NCI-H2227 (cell line): ENCODE results near the gene MAMDC2.

Experiments used
- DNase-seq: peaks from one replicate; lab custom pipeline; 2025; ENCODE audit not compliant: unreplicated experiment; lab: John Stamatoyannopoulos, UW

Gene MAMDC2

DNA sequence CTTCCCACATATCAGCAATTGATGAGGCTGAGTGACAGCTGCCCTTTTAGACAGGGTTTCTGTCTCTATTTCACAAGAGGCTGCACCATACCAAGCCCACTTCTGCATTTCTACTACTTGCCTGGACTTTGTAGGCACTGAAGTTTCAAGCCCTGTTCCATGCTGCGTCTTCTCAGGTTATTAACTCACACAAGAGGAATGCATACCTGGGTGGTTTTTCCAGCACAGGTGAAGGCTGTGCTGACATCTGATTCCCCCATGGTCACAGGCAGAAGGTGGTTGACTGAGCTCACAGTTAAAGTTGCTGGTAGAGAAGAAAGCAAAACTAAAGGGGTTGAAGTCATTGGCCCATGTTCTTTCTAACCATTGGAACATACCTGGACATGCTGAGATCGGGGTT is 86.6 kb downstream of the MAMDC2 start:
- DNase-seq, result no peak

DNA sequence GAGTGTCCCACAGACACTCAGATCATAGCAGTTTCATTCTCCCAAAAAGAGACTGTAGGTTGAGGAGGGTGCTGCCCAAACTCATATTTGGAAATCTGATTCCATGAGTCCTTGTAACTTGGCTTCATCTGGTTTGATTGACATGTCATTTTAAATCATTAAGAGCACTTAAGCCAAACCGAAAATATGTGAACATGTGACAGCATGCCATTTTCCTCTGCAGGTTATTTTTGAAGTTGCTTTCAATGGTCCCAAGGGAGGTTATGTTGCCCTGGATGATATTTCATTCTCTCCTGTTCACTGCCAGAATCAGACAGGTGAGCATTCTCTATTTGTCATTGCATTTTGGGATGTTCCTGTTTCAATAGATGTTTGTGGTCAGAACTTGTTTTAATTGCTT is 87.6 kb downstream of the MAMDC2 start:
- DNase-seq, result no peak

DNA sequence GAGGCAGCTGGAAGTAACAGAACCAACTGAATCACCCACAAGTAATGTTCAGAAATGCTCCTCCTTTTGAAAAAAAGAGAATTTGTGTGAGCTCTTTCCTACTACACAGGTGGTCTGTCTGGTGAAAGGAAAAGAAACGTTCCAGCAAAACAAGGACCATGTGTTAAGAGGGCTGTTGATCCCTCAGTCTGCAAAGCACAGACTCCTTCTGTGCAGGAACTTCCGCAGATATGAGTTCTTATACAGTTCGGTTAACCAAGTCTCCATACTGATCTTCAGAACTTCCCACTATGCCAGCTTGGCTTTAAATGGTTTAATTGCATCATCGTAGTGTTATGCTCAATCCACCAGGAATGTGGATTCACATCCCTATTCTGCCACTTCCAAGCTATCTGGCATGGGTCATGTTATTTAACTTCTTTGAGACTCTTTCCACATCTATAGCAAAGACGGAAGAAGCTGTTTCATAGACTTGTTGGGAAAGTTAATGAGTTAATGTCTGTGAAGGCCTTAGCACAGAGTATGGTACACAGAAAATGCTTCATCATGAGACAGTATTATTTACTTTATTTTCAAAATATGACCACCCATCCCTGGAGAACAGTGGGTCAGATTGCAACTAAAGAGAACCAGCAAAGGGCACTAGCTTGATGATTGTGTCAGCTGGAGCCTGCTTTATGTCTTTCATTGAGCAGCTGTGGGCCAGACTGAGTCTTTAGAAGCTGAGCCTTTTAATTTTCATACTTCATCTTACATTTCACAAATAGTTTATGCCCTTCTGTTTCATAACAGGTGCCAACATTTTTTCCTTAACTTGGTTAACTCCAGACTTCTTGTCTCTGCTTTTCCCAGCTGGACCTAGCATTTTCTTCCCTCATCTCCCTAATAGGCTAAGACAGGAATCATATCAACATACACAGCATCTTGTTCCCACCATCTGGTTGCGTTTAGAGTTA is 89.9 kb downstream of the MAMDC2 start:
- DNase-seq, result no peak

DNA sequence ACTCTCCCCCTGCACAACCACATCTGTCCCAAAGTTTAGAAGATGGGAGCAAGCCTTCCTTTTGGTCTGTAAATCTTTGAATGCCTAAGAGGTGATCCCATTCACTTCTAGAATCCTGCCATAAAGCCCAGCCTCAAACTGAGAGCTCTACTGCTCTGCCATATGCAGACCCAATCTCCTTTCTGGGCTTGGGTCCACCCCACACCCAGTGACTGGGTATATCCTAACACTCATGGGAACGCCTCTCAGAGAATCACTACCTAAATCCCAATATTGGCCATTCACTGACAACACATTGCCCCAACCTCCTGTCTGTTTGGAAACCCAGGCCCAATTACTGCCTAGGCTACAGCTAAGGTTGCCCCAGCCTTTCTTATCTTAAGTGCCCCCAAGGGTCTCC is 90.7 kb downstream of the MAMDC2 start:
- DNase-seq, result no peak

DNA sequence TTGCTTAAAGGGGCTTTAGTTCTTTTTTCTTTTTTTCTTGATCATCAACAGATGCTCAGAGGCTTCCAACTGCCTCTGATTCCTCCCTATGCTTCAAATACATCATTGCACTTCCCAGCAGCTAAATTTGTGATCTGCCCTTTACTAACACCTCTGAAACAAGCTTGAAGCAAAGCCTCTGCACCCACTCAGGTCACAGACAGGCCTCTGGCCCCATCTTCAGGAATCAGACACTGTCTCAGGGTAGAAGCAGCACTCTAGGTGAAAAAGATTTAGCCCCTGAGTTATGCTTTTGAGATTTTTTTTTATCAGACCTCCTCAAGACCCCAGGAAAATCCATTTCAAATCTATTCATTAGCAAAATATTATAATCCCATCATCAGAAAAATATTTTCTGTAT is 91.5 kb downstream of the MAMDC2 start:
- no peak for DNase-seq

DNA sequence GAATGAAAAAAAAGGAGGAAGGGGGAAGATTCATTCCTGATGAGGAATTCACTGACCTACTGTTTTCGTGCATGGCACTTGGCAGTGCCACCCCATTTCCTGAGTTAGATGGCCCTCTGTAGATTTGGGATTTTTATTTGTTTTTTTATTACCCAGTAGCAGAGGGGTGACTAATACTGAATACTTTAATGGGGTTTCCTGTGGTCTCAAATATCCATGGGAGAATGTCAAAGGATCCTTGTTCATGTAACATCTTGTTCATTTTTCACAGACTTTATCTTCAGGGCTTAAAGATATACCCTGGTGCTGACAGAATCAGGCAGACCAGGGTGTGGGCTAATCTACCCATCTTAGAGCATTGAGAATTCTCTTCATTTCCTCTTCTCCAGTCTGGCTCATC is 93.0 kb downstream of the MAMDC2 start:
- DNase-seq, result no peak

DNA sequence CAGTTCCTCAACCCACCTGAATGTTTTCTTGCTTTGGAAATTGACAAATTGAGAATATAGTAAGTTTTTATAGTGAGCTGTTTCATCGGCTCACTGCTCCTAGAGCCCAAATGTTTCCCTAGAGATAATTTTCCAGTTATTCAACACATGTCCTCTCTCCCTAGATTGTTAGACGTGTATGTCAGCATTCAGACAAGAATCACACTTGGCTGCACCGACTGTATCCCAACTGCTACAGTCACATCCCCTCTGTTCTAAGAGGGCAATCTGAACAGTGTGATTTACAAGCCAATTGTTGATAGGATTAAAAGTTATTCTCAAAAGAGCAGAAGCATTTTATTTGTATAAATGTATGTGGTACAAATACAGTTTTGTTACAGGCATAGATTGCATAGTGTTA is 93.9 kb downstream of the MAMDC2 start:
- DNase-seq, result no peak

DNA sequence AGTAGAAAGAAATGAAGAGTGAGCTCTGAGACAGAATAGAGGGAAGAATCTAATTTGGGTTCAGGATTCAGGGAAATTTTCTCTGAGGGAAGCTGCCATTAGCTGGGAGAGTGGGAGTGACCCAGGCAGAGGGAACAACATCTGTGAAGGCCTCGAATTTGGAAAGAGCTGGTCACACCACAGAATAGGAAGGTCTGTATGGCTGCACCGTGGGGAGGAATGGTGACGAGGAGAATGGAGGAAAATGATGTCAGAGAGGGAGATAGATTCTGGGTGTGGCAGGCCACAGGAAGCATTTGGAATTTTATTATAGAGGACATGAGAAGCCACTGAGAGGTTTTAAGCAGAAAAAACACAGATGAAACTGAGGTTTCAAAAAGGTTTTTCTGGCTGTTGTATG is 98.5 kb downstream of the MAMDC2 start:
- no peak for DNase-seq

DNA sequence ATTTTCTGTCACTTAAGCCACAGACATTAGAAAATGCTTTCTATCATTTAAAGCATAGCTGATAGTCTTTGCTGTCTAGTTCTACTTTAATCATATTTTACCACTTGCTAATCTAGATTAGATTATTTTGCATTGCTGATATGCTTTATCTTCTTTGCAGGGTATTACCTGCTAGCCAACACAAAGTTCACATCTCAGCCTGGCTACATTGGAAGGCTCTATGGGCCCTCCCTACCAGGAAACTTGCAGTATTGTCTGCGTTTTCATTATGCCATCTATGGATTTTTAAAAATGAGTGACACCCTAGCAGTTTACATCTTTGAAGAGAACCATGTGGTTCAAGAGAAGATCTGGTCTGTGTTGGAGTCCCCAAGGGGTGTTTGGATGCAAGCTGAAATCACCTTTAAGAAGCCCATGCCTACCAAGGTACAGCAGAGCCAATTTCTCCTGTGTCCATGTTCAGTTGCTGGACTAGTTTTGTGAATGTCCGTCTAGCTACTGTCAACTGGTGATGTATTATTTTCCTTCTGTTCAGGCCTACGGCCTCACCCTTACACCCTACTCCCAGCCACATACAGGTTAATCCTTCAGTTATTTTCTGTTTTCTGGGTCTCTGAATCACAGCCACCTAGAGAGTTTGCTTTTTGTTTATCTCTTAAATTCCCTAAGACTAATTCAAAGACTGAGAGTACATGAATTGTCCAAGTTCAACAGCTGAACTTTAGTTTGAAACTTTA is 99.9 kb downstream of the MAMDC2 start:
- no peak for DNase-seq

DNA sequence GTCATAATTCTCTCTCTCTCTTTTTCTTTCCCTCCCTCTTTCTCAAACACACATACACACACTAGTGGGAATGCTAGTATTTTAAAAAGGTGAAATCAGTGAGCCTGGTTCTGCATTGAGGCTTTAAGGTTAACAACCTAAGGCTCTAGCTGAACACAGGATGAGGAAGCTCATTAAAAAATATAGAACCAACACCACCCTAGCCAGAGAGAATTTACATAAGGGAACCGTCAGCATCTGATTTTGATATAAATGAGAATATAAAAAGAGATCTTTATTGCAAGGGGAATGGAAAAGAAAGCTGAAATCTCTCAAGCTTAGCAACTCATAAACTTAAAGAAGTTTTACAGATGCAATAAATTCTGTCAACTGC is 100.5 kb downstream of the MAMDC2 start:
- no peak for DNase-seq

DNA sequence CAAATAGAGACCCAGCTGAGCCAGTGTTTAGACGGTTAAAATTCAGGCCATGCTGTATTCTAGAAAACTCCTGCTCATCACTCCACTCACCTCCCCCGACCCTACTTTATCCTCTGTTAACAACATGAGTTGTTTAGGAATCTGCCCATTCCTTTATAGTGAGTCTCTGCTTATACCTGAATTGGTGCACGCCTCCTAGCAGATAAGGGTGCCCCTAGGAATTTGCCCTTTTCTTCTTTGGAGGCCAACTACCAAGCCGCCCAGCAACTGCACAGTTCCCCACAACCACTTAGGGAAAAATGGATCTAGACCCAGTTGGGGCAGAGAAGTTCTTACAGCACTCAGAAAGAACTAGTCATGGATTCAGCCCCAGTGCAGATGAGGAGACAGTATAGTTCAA is 102.3 kb downstream of the MAMDC2 start:
- no peak for DNase-seq

DNA sequence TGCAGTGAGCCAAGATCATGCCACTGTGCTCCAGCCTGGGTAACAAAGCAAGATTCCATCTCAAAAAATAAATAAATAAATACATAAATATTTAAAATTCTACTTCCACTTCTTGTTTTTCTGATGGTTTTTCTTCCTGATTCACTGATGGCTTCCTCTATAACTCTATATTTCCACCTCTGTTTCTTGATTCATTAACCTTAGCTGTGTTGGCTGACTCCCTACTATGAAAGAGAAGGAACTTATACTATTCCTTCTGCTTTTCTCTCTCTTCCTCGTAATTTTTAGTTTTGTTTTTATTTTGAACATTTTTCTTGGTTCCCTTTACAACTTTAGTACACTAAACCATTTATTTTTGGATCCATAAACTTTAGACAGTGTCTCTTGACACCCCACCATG is 103.5 kb downstream of the MAMDC2 start:
- DNase-seq, result no peak

DNA sequence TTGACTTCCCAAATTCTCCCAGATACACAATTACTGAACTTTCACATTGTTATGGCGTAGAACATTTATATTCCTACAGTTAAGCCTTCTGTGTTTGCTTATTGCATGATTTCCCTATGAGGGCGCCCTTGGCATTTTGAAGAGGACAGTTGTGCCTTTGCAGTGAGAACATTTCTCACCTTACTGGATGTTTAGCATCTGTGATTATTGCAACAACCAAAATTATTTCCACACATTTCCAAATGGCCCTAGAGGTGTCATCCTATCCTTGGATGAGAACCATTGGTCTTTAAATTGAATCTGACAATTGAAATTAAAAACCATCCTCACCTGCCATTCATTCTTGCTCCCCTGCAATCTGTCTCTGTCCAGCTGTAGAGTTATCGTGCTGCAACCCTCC is 104.0 kb downstream of the MAMDC2 start:
- DNase-seq, result no peak

DNA sequence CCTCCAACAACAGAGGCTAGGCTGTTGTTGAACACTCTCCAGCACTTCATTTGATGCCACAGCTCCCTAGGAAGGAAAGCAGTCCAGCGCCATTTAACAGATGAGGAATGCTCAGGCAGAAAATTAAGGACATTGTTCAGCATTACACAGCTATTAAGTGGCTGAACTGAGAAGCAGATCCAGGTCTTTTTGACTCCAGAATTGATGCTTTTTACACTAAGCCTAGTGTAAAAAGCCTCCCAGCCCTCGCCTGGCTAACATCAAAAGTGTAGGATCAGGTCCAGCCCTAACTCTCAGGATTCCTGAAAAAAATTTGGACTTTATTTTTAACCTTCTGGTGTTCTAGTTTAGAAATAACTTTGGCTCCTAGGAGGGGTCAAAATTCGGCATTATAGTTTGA is 108.7 kb downstream of the MAMDC2 start:
- DNase-seq, result no peak

DNA sequence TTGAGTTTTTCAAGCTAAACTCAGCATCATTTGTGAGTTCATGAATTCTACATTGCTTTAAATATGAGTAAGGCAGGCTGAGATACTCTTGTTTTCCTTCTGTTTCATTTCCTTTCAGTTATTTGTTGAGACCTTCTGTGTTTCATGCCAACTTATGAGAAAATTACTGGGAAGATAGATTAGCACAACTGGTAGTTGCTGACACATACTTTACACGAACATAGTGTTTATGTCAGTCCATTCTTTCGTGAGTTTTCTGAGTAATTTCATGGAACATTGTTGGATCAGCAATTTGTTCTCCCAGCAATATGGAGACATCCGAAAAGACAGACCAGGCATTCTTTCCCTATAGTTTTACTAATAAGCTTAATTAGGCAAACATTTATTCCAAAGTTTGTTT is 113.1 kb downstream of the MAMDC2 start:
- DNase-seq, result no peak

DNA sequence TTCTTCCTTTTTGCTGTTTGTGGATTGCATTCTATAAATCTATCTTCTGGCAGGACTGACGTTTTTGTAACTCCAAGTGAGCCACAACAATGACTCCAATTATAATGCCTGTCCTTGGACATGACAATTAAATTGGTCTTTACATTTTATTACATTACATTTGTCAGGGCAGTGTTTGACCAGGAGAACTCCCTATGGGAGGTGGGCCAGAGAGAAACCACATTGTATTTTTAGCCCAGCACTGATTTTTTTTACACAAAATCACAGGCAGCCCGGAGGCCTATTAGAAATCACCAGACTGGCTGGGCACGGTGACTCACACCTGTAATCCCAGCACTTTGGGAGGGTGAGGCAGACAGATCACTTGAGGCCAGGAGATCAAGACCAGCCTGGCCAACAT is 116.0 kb downstream of the MAMDC2 start:
- DNase-seq, result peak; percentile 13

DNA sequence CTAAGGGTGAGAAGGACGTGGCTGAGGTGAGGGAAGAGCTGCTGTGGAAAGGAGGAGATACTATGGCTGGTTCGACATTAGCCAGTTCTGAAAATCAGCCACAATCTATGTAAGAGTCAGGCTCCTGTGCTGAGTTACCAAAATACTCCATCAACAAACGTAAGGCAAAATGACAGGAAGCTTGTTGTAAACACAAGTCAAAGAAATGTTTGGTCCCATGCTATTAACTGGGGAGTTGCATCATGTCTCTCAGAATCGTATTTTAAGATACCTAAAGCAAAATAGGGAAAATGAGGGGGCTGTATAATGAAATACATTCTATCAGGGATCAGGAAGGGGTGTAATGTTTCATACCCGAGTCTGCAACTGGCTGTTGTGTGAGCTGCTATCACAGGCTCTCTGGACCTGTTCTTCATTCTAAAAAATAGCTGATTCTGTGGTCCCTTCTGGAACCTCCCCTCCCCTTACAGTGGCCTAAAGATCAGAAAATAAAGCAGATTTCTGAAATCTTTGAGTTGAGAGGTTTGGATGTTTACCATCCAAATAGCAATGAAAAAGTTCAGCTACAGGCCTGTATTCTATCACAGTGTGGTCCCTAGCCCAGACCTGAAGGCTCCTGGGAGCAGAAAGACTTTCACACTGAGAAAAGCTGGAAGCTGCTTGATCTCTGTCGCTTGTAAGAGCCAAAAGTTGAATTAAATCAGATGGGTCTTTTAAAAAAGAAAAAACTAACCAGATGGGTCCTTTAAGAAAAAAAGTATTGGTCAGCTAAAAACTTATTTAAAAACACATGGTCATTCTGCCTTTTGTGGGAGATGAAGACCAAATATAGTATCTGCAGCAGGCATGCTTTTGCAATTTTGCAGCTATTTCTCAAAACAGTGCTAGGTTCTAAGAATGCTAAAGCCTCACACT is 117.3 kb downstream of the MAMDC2 start:
- no peak for DNase-seq

DNA sequence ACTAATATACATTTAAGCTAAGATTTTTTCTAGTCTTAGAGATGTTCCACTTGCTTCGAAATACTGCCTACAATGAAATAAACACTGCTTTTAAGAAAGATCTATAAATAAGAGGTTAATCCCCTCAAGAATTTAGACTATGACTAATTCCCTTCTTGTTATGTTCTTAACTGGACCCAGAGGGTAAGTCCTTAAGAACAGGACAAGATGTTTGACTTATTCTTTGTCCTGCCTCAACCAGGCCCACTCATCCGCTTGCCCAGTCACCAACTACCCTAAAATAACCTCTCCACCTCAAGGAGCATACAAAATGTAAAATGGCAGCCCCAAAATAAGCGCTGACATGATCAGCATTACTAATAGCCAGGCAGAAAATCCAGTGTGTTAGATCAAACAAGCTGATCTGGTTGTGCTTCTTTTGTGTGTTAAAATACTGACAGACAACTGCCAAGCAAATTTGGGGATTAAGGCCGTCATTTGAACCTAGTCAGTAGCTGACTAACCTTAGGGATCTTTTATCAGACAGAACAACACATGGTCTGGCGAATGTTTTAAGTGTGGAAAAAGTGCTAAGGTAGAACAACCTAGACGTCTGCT is 121.5 kb downstream of the MAMDC2 start:
- no peak for DNase-seq

DNA sequence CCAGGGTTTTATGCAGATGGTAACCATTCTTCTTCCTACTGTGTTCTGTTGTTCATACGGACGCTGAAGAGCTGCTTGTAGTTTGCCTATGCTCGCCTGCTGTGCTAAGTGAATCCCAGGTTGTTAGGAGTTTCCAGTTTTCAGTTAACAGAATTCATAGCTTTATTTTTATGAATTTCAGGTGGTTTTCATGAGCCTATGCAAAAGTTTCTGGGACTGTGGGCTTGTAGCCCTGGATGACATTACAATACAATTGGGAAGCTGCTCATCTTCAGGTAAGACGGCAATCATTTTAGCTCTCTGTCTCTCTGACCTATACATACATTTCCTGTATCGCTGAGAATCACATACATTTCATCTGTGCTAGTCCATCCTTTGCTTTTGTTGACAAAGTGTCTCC is 124.9 kb downstream of the MAMDC2 start:
- DNase-seq, result no peak

DNA sequence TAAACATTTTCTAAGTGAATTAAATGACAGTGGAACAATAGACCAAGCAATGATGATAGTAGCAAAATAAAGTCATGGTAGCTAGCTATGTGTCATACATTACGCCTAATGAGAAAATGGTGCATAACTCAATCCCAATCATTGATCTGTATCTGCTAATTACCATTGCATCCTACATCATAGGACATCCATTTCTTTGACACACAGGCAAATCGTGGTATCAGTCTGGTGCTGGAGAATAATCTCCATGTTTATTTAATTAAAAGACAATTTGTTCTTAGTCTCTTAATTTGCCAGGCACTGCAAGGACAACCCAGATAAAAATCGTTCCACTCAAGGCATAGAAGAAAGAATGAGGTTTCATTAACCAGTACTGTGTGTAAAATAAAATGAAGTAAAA is 125.6 kb downstream of the MAMDC2 start:
- no peak for DNase-seq
